ENCODE data around the gene DBNL.

DBNL gene

DNA sequence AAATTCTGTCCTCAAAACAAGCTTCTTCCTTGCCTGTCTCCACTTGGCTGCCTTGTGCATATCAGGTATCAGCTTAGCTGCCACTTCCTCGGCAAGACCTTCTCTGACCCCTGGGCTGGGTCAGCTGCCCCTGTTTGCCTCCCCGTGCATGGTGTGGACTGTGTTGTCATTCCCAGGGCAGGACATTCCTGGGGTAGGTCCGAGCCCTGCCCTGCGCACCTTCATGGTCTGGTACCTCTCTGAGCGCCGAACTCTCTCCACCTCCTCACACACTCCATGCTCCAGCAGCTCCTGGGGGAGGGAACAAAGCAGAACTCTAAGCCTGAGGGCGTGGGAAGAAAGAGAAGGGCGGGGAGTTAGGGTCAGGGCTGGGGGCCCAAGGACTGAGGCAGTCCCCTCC lies 34.0 kb downstream of the DBNL start:
- DNase-seq: no peak

DNA sequence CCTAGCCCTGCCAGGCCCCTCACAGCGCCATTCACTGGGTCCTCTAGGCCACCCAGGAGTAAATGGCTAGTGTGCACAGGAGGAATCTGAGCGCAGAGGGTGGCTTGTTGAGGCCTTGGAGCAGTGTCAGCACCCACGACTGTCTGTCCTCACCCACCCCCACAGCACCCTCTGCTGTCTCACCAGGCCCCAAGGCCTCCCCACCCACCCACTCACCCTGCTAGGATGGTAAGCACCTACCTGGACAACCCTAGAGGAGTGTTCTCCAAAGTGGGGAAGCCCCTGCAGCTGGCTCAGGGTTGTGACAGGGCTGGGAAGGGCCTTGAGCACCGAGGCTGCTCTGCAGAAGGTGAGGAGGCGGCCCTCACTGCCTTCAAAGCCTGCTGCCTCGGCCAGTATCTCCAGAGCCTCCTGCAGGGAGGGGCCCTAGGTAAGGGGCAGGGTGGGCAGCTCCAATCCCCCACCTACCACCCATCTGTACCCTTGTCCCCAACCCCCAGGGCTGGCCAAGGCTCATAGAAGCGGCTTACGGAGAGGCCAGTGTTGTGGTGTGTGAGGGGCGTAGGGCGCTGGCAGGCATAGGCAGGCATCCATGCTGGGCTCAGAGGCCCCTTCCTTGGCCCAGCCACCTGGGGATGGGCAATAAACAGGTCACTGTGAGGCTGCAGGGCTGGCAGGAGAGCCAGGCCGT lies 35.0 kb downstream of the DBNL start:
- DNase-seq: no peak

DNA sequence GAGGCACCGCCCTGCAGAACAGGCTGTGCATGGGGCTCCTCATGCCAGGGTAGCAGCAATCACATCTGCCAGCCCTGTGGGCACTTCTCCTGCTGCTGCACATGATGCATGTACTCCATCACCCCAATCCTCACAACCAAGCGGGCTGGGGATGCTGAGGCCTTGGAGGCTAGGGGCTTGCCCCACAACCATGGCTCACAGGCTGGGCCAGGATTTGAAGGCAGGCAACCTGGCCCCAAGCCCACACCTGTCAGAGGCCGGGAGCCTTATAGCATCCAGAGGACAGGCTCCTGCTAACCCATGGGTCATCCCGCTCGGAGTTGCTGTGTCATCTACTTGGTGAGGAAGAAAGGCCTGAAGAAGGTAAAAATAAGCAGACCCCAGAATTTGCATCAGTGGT lies 35.6 kb downstream of the DBNL start:
- no peak for DNase-seq

DNA sequence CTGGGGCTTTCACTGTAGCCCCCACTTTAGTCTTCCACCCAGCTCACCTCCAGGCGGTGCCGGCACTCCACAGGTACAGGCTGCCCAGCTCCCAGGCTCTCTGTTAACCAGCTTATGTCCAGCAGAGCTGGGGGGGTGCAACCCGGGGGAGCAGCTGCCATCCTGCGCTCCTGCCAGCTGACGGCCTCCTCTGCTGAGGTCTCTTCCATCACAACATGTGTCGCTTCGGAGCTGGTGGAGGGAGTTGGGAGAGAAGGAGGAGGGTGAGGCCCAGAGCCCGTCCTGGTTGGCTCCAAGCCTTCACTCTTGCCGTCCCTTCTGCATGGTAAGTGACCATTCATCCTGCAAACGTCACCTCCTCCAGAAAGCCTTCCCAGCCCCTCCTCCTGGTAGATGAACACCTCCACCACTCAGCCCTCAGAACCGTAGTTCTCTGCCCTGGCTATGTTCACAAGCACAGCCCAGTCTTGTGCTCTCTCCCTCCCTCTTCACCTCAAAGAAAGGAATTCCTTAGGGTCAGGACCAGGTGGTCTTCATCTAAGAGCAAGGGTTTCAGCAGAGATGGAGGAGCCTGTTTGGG lies 36.3 kb downstream of the DBNL start:
- no peak for DNase-seq

DNA sequence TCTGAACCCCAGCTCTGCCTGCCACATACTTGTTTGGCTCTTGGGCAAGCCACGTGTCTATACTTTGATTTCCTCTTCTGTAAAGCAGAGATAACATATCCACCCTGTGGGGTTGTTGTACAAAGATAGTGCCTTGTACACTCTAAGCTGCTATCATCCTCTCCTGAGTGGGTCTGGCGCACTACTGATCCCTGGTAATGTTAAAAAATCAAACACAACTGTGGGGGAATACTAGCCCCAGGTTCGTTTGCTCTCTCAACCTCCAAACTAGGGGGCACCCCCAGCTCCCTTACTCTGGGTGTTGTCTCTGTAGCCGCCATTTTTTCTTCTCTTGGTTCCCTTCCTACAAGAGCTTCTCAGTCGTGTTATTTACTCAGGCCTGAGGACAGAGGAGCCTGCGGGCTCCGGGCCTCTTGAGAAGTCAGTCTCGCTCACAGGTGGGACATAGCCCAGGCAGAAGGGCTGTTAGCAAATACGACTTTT lies 36.8 kb downstream of the DBNL start:
- DNase-seq: peak in 2 of 5 donors; percentile 26 to 49

DNA sequence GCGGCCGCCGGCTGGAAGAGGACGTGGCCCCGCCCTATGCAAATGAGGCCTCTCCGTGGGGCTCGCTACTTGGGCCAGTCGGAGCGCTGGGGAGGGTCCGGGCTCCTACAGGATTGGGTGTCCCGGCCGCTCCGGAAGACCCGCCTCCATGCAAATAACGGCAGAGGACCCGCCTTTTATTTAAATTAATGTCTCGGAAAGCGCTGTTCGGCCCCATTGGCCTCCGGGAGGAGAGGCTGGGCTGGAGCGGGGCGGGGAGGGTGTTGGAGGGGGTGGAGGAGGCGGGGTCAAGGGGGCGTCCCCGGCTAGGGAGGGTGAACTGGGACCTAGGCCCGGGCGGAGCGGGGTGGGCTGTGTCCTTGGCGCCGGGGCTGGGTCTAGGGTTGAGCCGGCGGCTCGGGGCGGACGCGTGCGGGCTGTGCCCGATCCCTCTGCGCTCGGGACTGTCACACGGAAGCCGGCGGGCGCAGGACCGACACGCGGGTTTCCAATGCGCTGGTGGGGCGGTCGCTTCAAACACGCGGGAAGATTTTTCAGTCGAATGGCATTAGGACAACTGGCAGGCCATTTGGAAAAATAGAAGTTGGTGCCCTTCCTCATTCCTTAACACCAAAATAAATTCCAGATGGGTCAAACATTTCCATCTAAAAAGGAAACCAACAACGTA lies 38.2 kb downstream of the DBNL start:
- DNase-seq: peak; percentile 98 to 99 (median 98)

DNA sequence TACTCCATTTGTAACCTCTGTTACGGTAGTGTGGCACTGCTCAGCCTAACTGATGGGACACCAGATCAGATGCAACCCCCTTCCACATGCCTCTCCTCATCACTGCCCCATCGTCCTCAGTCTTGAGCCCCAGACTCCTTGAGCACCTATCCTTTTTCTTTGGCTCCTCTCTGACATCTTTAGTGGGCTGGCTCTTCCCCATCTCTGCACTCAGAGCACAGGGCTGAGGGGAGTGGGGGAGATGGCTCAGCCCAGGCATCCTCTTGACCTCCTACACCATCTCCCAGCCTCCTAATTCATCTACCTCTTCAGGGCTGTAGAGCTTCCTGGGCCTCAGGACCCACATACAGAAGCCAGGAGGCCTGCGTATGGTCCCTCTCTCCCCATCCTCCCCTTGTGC lies 39.3 kb downstream of the DBNL start:
- no peak for DNase-seq

DNA sequence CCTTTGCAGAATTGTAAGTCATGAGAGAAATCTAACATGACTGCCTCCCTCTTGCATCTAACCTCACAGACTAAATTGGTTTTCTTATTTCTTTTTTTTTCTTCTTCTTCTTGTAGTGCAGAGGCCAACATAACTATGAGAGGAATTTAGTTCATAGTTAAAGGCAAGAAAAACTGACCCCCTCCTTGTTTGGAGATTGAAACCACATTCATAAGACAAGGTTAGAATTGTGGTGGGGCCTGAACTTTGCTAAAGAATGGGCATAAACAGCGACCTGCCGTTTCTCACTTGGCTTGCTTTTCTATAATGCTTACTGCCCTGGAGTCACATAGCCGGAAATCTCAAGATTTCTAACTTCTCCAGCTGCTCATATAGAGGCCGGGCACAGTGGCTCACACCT lies 40.2 kb downstream of the DBNL start:
- no peak for DNase-seq

DNA sequence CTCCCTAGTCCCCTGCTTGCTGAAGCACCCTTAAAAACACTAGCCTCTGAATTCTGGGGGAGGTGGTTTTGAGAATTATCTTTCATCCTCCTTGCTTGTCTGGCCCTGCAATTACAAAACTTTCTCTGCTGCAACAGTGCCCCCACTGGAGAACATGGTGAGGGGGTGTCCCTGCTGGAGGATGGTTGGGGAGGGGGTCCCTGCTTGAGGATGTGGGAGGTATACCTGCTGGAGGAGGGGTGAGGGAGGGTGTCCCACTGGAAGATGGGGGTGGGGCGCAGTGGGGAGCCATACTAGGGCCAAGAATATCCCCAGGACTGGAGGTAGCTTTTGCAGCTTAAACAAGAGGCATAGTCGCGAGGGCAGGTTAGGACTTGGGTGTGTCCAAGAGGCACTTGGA lies 41.0 kb downstream of the DBNL start:
- DNase-seq: no peak

DNA sequence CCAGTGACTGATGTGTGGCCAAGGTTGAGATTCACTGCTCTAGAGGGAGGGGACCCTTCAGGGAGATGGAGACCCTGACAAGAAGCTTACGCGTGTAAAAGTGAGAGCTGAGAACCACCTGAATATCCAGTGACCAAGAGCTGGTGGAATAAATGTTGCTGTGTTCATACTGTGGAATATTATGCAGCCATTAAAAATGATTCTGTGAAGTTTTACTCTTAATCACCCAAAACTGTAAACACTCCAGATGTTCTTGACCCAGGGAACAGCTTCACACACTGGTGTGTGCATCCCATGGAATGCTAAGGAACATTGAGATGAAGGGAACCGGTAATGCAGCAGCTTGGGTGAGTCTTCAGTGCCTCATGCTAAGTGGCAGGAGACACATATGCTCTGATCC lies 42.1 kb downstream of the DBNL start:
- DNase-seq: no peak

DNA sequence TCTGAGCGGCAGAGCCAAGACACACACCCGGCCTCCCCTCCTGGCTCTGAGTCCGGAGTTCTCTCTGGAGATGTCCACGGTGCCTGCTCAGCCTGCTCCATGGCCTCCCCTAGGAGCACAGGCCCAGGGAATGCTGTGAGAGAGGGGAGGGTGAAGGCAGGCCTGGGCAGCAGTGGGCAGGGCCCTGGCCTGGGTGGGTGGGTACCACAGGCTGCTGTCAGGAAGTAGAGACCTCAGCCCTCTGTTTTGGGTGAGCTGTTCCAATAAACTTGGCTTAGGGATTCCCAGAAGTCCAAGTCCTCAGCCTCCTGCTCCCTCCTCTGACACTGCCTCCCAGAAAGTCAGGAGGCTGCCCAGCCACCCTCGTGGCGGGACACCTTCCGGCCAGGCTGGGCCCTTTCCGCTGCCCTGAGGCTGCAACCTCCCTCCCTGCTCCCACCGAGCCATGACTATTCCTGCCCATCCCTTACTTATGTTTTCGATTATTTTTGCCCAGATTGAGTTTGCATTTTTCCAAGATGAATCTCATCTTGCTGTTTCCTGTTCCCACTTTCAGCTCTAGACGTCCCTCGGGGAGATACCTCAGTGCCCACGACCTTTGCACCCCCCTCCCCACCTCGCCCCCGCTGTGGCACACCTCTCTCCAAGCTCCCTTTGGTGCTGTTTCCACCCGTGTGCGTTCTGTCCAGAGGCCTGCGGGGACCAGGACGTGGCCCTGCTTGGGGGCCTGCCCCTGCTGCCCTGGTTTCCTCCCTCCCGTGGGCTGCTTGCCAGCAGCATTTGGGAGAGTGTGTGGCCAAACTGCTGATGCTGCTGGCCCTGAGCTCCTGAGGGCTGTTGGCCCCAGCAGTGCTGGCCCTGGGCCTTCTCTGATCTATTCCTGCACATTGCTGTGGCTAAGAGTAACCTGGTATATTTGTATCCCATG lies 43.7 kb downstream of the DBNL start:
- no peak for DNase-seq

DNA sequence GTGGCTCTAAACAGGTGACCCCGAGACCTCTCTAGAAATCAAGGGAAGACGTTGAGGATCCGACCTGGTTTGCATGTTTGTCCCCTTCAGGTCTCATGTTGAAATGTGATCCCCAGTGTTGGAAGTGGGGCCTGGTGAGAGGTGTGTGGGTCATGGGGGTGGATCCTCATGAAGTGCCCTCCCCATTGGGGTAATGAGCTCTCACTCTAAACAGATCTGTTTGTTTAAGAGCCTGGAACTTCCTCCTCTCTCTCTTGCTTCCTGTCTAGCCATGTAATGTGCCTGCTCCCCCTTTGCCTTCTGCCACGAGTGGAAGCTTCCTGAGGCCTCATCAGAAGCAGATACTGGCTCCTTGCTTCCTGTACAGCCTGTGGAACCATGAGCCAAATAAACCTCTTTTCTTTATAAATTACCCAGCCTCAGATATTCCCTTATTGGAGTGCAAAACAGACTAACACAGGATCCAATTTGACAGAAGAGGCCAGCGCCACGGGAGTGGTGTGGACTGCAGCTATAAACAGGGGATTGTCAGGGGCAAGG lies 48.7 kb downstream of the DBNL start:
- DNase-seq: no peak

DNA sequence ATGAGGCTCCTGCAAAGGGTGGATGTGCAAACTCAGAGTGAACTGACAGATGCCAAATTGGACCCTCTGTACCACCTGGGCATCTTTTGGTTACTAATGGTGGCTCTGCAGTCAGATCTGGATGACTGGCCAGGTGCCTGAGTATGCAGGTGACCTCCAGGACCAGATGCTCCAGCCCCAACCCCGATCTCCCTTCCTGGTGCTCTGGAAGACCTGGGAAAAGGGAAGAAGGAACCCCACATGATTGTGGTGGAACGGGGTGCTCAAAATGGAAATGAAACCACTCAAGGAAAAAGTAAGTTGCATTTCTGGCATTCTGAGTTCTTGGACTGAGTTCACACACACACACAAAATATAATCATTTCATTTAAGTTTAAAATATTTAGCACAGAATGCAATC lies 49.9 kb downstream of the DBNL start:
- no peak for DNase-seq

DNA sequence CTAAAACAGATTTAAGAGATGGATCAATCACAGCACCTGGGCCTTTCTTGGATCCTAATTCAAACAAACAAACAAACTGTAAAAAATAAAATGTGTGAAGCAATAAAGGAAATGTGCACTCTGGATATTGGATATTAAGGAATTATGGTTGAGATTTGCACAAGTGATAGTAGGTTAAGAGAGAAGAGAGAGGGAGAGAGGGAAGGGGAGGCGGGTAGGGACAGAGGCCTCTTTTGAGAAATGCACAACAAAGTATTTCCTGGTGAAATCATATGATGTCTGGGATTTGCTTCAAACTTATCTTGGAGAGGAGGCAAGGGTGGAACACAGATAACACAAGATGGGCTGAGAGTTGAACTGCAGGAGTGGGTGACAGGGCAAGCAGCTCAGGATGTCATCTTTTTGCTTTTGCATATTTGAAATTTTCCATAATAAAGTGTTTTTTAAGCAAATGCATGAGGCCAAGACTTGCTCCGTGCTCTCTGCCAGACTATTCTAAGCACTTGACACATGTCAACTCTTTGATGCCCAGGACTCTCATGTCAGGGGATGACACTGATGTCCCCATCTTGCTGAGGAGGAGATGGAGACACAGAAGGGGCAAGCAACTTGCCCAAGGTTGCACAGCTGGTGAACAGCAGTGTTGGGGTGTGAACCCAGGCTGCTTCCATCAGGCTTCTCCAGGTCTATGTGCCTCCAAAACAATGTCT lies 50.5 kb downstream of the DBNL start:
- no peak for DNase-seq

DNA sequence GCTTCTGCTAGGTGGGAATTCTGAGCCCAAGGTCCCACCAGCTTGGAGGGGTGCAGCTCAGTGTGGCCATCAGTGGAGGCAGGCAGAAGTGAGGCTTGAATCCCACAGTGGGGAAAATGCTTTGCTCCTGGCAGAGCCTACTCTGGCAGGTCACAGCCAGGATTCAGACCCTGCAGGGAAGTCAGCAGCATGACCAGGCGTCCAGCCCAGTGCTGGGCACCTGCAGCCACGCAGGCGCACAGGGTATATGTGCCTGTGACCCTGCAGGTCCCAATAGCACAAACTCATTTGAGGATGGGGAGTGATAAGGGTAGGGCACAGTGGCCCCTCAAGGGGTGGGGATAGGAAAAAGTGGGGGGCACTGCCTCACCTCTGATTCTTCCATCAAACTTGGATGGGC lies 51.3 kb downstream of the DBNL start:
- no peak for DNase-seq

DNA sequence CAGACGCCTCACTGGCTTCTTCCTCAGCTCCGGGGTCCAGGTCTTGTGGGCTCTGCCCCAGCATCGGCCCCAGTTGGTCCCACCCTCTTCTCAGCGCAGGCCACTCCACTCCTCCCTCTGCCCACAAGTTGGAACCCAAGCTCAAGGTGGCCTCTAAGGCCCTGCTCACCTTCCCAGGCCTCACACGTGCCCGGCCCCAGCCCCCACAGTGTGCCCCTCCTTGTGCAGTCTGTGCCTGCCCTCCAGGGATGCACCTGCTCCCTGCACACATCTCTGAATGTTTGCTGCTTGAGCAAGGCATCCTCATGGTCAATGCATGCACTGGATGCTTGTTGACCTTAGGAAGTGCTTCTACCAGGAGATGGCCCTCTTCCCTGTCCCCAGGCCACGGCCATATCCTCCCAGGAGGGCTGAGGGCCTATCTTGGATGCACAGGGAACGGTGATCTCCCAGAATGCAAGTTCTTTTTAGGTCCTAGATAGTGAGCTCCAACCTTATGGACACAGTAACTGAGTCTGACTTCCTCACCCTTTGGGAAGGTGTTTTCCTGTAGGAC lies 51.9 kb downstream of the DBNL start:
- no peak for DNase-seq

DNA sequence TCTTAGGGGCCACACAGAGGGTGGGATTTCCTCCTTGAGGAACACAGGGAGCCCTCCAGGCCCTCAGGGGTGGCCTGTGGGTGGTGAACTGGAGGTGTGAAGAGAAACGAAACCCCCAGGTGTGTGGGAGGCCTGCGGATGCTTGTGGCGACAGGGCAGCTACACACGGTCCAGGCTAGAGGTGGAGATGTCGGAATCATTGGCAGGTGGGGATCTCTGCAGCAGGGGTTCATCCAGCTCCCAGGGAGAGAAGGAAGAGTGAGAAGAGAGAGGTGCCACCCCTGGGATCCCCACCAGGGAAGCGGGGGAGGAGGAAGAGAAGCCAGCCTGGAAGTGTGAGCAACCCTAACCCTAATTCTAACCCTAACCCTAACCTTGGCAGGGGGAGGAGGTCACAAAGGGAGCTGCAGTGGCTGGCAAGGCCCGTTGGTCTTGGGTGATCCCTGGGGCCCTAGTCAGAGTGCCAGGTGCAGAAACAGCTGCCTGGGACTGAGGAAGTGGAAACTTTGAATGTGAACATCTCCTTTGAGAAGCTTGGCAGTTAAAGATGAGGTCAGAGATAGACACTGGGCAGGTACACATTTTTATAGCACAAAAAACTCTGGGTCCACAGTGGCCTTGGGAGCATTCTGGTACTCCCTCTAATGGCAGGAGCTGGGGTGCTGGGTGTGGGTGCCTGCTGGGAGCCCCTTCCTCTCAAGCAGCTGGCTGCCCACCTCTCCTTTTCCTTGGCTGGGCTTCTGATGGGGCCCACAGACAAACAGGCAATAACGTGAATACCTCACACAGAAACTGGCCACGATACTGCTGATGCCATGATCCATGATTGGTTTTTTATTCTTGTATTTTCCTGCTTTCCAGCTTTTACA lies 52.8 kb downstream of the DBNL start:
- DNase-seq: peak in 1 of 5 donors; percentile 33

DNA sequence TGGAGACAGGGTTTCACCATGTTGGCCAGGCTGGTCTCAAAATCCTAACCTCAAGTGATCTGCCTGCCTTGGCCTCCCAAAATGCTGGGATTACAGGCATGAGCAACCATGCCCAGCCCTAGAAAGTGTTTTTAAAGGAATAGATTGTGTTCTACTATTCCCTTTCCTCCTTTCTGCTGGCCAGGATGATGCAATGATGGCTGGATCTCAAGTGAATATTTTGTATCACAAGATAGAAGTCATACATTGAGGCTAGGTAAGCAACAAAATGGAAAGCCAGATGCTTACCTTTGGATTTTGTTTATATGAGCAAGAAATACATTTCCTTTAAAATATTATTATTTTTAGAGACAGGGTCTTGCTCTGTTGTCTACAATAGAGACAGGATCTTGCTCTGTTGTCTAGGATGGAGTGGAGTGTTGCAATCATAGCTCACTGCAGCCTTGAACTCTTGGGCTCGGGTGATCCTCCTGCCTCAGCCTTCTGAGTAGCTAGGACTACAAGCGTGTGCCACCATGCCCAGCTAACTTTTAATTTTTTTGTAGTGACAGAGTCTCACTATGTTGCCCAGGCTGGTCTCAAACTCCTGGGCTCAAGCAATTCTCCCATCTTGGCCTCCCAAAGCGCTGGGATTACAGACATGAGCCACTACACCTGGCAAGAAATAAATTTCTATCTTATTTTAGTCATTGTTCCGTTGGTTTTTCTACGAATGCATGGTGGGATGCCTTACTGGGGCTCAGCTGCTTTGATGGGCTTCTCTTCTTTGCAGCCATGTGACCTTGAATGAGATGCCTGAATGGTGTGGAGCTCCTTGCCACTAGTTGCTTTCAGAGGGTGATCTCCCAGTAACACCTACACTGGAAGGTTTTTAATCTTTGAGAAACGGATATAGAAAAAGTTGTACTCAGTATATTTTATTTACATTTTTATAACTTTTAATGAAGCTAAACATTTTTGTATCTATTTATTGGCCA lies 53.9 kb downstream of the DBNL start:
- DNase-seq: no peak

DNA sequence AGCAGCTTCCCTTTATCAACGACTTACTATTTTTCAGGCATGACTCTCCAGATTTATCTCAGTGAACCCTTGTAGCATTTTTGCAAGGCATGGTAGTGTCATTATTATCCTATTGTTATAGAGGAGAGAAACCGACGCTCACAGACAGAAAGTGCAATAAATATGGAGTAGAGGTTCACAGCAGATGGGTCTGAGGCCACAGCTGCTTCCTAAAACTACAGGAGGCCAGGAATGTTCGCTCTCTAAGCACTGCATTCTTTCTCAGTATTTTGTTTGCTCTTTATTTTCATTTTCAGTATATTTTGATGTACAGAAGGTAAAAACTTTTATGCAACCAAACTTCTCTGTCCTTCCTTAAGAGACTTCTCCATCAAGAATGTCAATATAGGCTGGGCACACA lies 55.2 kb downstream of the DBNL start:
- DNase-seq: no peak
